GM12878 (cell line): ENCODE measurements around the gene ZNF22. TPM values are rescaled to one million over a fixed set of nuclear protein-coding genes. Genes with fewer than 3 reads are reported as not detected.

Experiments
- ATAC-seq: fragments of 200-7000 bp; cut with Tn5 transposase; 3 replicates; pipeline ENCODE4 v1.9.1; 2020; ENCODE audit warnings: mild to moderate bottlenecking, moderate library complexity
- BruUV-seq: library from RNA; stranded (reverse); fragments of 400-500 nt; replicated peaks from 2 replicates; lab custom pipeline; 2021; lab: Mats Ljungman, UMichigan
- CTCF ChIA-PET: fragments of 300-600 bp; sonication (Branson Sonifier 250); formaldehyde crosslinking; extraction: SDS; loops from one replicate; lab custom pipeline; 2021; ENCODE audit warnings: inconsistent platforms; lab: Yijun Ruan, JAX
- POLR2A ChIA-PET: fragments of 350-600 bp; formaldehyde crosslinking; extraction: SDS; loops from one replicate; lab custom pipeline; 2021; ENCODE audit warnings: inconsistent platforms; lab: Charles Lee
- RAD21 ChIA-PET: fragments of 300-600 bp; sonication (Branson Sonifier 250); formaldehyde crosslinking; loops from one replicate; lab custom pipeline; 2023; ENCODE audit warnings: antibody characterized with exemption; ENCODE audit not compliant: unreplicated experiment; lab: Charles Lee
- SMC1A ChIA-PET: fragments of 300-600 bp; sonication (Branson Sonifier 250); formaldehyde crosslinking; loops from one replicate; lab custom pipeline; 2023; ENCODE audit not compliant: unreplicated experiment, uncharacterized antibody; lab: Charles Lee
- DNase-seq: peaks from one replicate; pipeline ENCODE4 v3.0.0-alpha.2; 2011; ENCODE audit warnings: low read depth, low spot score
- FAIRE-seq: peaks from 3 replicates; lab custom pipeline; 2011; peaks lifted over from hg19 to GRCh38; lab: Jason Lieb, UNC
- H2AFZ ChIP-seq: 2 replicates; pipeline ENCODE4 v1.6.0; 2011; ENCODE audit warnings: low read depth, low read length, control low read depth; ENCODE audit not compliant: control insufficient read depth
- H3K27ac ChIP-seq: 2 replicates; pipeline ENCODE4 v1.5.1; 2011; ENCODE audit warnings: control low read depth; ENCODE audit not compliant: control insufficient read depth, insufficient read depth
- H3K27me3 ChIP-seq, 2 experiments: replicated peaks in 1 of 2; 2 replicates each; pipeline versions ENCODE4 v1.6.0 to v1.6.1; 2011; ENCODE audit warnings: low read length in 1 of 2; ENCODE audit not compliant: control insufficient read depth in 2 of 2, insufficient read depth in 2 of 2
- H3K36me3 ChIP-seq, 2 experiments: 2 replicates each; pipeline ENCODE4 v1.5.1; 2011; ENCODE audit warnings: low read length in 1 of 2; ENCODE audit not compliant: control insufficient read depth in 2 of 2, insufficient read depth in 2 of 2
- H3K4me1 ChIP-seq: 2 replicates; pipeline ENCODE4 v1.6.1; 2011; ENCODE audit warnings: mild to moderate bottlenecking, low read length, moderate library complexity, mixed read lengths; ENCODE audit not compliant: control insufficient read depth, insufficient read depth
- H3K4me2 ChIP-seq: 2 replicates; pipeline ENCODE4 v1.6.0; 2011; ENCODE audit warnings: control low read depth; ENCODE audit not compliant: control insufficient read depth, insufficient read depth
- H3K4me3 ChIP-seq: fragments of 200-600 bp; sonication (generic); 2 replicates; pipeline ENCODE4 v1.5.1; 2016
- H3K79me2 ChIP-seq: 2 replicates; pipeline ENCODE4 v1.6.0; 2011; ENCODE audit warnings: low read length; ENCODE audit not compliant: control insufficient read depth, insufficient read depth
- H3K9ac ChIP-seq: 2 replicates; pipeline ENCODE4 v1.8.0; 2011; ENCODE audit warnings: low read length, control low read depth, mixed read lengths; ENCODE audit not compliant: control insufficient read depth, insufficient read depth
- H3K9me3 ChIP-seq: replicated peaks from 3 replicates; pipeline ENCODE4 v1.5.1; 2011; ENCODE audit warnings: mild to moderate bottlenecking, low read length; ENCODE audit not compliant: control insufficient read depth, insufficient read depth
- H4K20me1 ChIP-seq: 2 replicates; pipeline ENCODE4 v1.6.0; 2011; ENCODE audit not compliant: control insufficient read depth, insufficient read depth
- CHD1 ChIP-seq: IDR thresholded peaks from 2 replicates; pipeline ENCODE4 v1.6.1; 2012; ENCODE audit warnings: low read depth, low read length, improper control_type of control experiment
- E2F4 ChIP-seq: IDR thresholded peaks from 2 replicates; pipeline ENCODE4 v1.6.1; 2012; ENCODE audit warnings: low read depth, low read length, improper control_type of control experiment
- GABPA ChIP-seq: IDR thresholded peaks from 2 replicates; pipeline ENCODE4 v1.6.1; 2014; ENCODE audit warnings: antibody characterized with exemption, low read depth, mild to moderate bottlenecking, inconsistent platforms
- KAT2A ChIP-seq: conservative IDR thresholded peaks from 2 replicates; pipeline ENCODE4 v1.6.1; 2011; ENCODE audit warnings: low read depth, low read length; ENCODE audit not compliant: control insufficient read depth
- MEF2A ChIP-seq: IDR thresholded peaks from 2 replicates; pipeline ENCODE4 v1.6.1; 2011; ENCODE audit warnings: low read depth, mild to moderate bottlenecking, low read length, moderate library complexity; ENCODE audit not compliant: insufficient read depth
- RELA ChIP-seq: fragments of 450-650 bp; IDR thresholded peaks from 2 replicates; pipeline ENCODE4 v1.8.0; 2014; ENCODE audit warnings: borderline replicate concordance; ENCODE audit not compliant: partially characterized antibody
- YY1 ChIP-seq: IDR thresholded peaks from 2 replicates; pipeline ENCODE4 v1.6.1; 2011; ENCODE audit warnings: low read depth, mild to moderate bottlenecking, low read length
- WGBS: methylation state at CpG from one replicate; pipeline ENCODE4 v1.1.6; 2016; ENCODE audit warnings: low lambda C conversion rate; ENCODE audit not compliant: insufficient replicate concordance, insufficient coverage; ENCODE audit errors: missing lambda C conversion rate; 5-methylcytosine and 5-hydroxymethylcytosine counted together
- in situ Hi-C: fragments of 300-500 bp; cut with MboI; formaldehyde crosslinking; loops from 9 replicates; pipeline ENCODE4 v1.14.3; 2018; ENCODE audit warnings: mixed read lengths
- intact Hi-C: fragments of 100-400 bp; cut with micrococcal nuclease; formaldehyde crosslinking; loops from one replicate; pipeline ENCODE4 v1.14.2; 2022; ENCODE audit not compliant: unreplicated experiment
- polyA plus RNA-seq, 11 experiments: library from polyadenylated mRNA; depleted of rRNA in 4 of 11; unstranded in 6 of 11; stranded (reverse) in 5 of 11; fragments of >200 nt; fragmentation: Nextera tagmentation in 4 of 11; fragmentation: Illumina TruSeq in 1 of 11; extraction: Ambion mirVana in 4 of 11; extraction: Trizol in 1 of 11; gene quantifications; 1 replicate in 1 of 11; 2 replicates in 10 of 11; pipeline versions ENCODE4 v1.2.1 to v1.2.3, GENCODE V29; 2011 to 2016; ENCODE audit warnings: inconsistent platforms in 2 of 11, missing spikeins in 2 of 11, low read depth in 1 of 11
- total RNA-seq, 4 experiments: library from RNA; depleted of rRNA in 3 of 4; stranded (reverse); fragments of >200 nt in 3 of 4; fragmentation: Illumina TruSeq in 1 of 4; extraction: Trizol in 1 of 4; gene quantifications; 2 replicates each; pipeline versions ENCODE4 v1.2.1 to v1.2.3, GENCODE V29; 2013 to 2021
- TF ChIP-seq, protein P1 (sequence below): fragments of 450-650 bp; IDR thresholded peaks from 2 replicates; pipeline ENCODE4 v1.6.1; 2017; ENCODE audit warnings: antibody characterized with exemption, mild to moderate bottlenecking, moderate library complexity

Gene ZNF22
- total and polyA plus RNA-seq, 10 of the 15 experiments (the other 5 are each of a cell fraction or from before 2014, with no cell fraction given) = 31.1 to 74.4 (median 43.8) TPM

DNA sequence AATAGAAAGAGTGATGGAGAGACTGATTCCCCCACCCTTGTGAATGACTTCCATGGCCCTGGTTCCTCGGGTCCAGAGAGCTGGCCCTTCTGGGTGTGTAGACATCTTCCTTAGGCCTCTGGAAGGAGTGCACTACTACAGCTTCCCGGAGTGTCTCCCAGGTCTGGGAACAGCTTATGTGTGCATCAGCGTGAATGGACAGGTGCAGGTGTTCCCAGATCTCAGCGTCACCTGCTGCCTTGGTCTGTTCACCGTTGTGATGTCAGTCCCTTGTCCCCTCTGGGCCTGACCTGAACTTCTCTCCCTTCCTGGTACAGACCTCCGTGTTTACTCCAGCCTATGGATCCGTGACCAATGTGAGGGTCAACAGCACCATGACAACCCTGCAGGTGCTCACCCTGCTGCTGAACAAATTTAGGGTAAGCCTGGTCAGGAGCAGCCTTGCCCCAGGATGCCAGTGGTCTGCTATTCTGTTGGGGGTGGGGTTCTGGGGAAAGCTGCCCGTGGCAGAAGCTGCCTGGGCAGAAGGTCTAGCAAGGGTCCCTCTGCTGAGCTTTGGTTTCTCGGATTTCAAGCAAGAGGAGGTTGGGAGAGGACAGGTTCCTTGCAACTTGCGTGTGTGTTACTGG lies 11.7 kb upstream of the ZNF22 start:
- no peaks in the 10 kb centered on the region for H3K27me3 ChIP-seq
- no peak for FAIRE-seq
- no peak for DNase-seq
- 54% methylated on average over 10 of the region's 10 CpGs for WGBS
- TF ChIP-seq KAT2A (no peak), RELA (no peak)
- ChIA-PET CTCF (interaction anchor here (0.9 to 1.4 kb wide), 2 partner anchors 10 to 56 kb away, joined by 3 to 4 read pairs; partner anchors contain the start of gene DEPP1), RAD21 (interaction anchor here (1.0 kb wide), 1 partner anchor 10 kb away, joined by 3 read pairs; the partner anchor contains the start of gene DEPP1), POLR2A (no interaction called here), SMC1A (interaction anchor here (1.0 kb wide), 1 partner anchor 56 kb away, joined by 3 read pairs; no protein-coding TSS in a partner anchor)
- intact Hi-C loops (no loop called here), in situ Hi-C loops (no loop called here)
- no peak overlapping the region for H2AFZ ChIP-seq
- no peaks in the 10 kb centered on the region for H4K20me1 ChIP-seq
- no peak overlapping the region for H3K4me3 ChIP-seq
- no peak overlapping the region for H3K27ac ChIP-seq
- no peaks in the 10 kb centered on the region for H3K9me3 ChIP-seq
- no peak for ATAC-seq
- no peaks in the 10 kb centered on the region for H3K4me1 ChIP-seq
- peaks cover 2 to 3% of the 10 kb centered on the region in 2 experiments; a peak in 3 of 4 replicates for H3K36me3 ChIP-seq
- no TSS peak for BruUV-seq
- no peak overlapping the region for H3K9ac ChIP-seq
- no peak overlapping the region for H3K4me2 ChIP-seq
- H3K79me2 ChIP-seq = no peaks in the 10 kb centered on the region

- in situ Hi-C loops = no loop called here
- CTCF ChIA-PET = interaction anchor here (0.9 to 1.0 kb wide), 2 partner anchors 9 to 57 kb away, joined by 3 to 5 read pairs; no protein-coding TSS in a partner anchor
- RAD21 ChIA-PET = no interaction called here
- POLR2A ChIA-PET = no interaction called here
- DNase-seq (no peak), ATAC-seq (no peak), FAIRE-seq (no peak)
- no peak overlapping the region for H3K4me3 ChIP-seq
- H3K9ac ChIP-seq = no peak overlapping the region
- H3K27me3 ChIP-seq = no peaks in the 10 kb centered on the region
- no peaks in the 10 kb centered on the region for H3K79me2 ChIP-seq
- no peaks in the 10 kb centered on the region for H3K4me1 ChIP-seq
- H3K36me3 ChIP-seq = peaks cover 1 to 3% of the 10 kb centered on the region in 2 experiments; a peak in 3 of 4 replicates
- no peaks in the 10 kb centered on the region for H3K9me3 ChIP-seq
- H3K4me2 ChIP-seq = no peak overlapping the region
- H2AFZ ChIP-seq = no peak overlapping the region
- WGBS = 72% methylated on average over 14 of the region's 14 CpGs
- intact Hi-C loops = no loop called here
- no peak overlapping the region for H3K27ac ChIP-seq
- BruUV-seq = no TSS peak
- H4K20me1 ChIP-seq = no peaks in the 10 kb centered on the region
- SMC1A ChIA-PET = no interaction called here
- TF ChIP-seq E2F4 (no peak), GABPA (no peak), YY1 (no peak), MEF2A (no peak), CHD1 (no peak)
- TF ChIP-seq, protein P1, sequence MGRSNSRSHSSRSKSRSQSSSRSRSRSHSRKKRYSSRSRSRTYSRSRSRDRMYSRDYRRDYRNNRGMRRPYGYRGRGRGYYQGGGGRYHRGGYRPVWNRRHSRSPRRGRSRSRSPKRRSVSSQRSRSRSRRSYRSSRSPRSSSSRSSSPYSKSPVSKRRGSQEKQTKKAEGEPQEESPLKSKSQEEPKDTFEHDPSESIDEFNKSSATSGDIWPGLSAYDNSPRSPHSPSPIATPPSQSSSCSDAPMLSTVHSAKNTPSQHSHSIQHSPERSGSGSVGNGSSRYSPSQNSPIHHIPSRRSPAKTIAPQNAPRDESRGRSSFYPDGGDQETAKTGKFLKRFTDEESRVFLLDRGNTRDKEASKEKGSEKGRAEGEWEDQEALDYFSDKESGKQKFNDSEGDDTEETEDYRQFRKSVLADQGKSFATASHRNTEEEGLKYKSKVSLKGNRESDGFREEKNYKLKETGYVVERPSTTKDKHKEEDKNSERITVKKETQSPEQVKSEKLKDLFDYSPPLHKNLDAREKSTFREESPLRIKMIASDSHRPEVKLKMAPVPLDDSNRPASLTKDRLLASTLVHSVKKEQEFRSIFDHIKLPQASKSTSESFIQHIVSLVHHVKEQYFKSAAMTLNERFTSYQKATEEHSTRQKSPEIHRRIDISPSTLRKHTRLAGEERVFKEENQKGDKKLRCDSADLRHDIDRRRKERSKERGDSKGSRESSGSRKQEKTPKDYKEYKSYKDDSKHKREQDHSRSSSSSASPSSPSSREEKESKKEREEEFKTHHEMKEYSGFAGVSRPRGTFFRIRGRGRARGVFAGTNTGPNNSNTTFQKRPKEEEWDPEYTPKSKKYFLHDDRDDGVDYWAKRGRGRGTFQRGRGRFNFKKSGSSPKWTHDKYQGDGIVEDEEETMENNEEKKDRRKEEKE = no peak
These were observed 11.0 kb upstream of the ZNF22 start for GRCh38 chr10:44989597-44990301.
